ENCODE data around the gene ADGRG3. TPM values are rescaled to one million over a fixed set of nuclear protein-coding genes. Genes with fewer than 3 reads are reported as not detected.

The ADGRG3 gene
- total RNA-seq, 1 experiment from 2014 or later: not detected

DNA sequence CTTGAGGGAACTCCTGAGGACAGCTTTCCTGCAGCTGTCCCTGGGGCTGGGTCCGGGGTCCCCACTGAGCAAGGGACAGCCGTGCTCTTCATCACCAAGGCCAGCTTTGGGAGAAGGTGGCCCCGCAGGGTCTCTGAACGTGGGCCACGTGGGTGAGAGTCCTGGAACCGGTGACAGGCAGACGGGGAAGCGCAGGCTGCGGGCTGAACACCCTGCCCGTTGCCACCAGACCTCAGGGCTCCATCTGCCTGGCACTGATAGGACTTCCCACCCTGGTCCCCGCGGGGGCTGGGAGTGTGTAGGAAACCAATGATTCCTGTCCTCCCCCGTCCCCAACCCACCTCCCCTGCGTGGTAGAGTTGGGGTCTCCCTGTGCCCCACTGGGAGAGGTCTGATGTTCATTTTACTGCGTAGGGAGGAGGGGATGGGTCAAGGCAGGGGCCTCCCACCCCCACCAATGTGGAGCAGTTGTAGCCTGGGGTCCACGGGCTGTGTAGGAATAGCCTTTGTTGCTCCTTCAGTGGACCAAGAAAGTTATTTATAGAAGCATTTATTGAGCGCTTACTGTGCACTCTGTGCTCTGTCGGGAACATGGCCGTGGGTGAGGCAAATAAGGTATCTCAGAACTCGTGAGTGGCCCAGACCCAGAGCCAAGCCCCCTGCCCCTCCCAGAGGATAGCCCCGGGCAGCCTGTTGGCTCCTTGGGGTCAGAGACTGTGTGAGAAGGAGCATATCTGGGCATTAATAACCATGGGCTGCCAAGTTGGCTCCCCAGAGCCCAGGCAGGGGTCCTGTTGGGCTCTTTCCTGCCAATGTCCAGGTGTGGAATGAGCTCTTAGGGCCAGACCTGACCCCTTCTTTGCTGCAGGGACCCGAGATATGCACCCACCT is 38.3 kb upstream of the ADGRG3 start:
- in situ Hi-C loops (cut with HindIII; ENCODE audit: low pct_unique_long_range_greater_than_20kb, low sequenced_read_pairs): no loop called here
- DNase-seq (ENCODE audit: low read depth, low spot score): no peak

GRCh38 chr16:57630407-57630797 is 37.7 kb upstream of the ADGRG3 start:
- no peak for DNase-seq (ENCODE audit: low read depth, low spot score)
- in situ Hi-C loops (cut with HindIII; ENCODE audit: low pct_unique_long_range_greater_than_20kb, low sequenced_read_pairs): no loop called here

- DNase-seq (ENCODE audit: low read depth, low spot score): no peak
Observed at GRCh38 chr16:57630931-57631845, 36.9 kb upstream of the ADGRG3 start.

GRCh38 chr16:57632568-57632967 is 35.5 kb upstream of the ADGRG3 start:
- no peak for DNase-seq (ENCODE audit: low read depth, low spot score)
- in situ Hi-C loops (cut with HindIII; ENCODE audit: low pct_unique_long_range_greater_than_20kb, low sequenced_read_pairs): no loop called here

More at GRCh38 chr16:57630931-57631845, 36.9 kb upstream of the ADGRG3 start:
- in situ Hi-C loops (cut with HindIII; ENCODE audit: low pct_unique_long_range_greater_than_20kb, low sequenced_read_pairs): no loop called here

DNA sequence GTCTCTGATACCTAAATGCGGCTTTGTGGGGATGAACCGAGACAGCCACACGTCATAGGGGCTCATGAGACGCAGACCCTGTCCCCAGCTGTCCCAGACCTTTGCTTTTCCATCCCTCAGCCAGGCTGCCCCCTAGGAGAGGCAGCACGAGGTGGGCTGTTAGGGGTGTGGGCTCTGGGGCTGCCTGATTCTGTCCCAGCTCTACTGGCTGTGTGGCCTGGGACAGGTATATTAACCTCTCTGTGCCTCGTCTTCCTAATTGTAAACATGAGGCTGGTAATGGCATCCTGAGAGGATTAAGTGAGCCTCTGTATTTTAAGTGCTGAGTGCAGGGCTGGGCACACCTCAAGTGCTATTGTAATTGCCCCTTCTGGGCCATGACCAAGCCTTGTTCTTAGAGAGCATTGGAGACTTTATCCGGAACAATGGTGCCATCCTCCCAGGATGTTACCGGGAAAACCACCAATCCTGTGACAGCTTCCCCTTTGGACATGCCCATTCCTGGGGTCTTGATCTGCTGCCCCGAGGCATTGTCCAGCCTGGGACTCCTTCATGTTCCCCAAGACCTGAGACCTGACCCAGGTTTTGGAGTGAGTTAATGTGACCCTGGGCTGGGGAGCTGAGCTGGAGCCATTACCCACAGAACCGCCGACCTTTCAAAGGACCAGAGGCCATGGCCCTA is 34.6 kb upstream of the ADGRG3 start:
- in situ Hi-C loops (cut with HindIII; ENCODE audit: low pct_unique_long_range_greater_than_20kb, low sequenced_read_pairs): no loop called here
- DNase-seq (ENCODE audit: low read depth, low spot score): no peak

DNA sequence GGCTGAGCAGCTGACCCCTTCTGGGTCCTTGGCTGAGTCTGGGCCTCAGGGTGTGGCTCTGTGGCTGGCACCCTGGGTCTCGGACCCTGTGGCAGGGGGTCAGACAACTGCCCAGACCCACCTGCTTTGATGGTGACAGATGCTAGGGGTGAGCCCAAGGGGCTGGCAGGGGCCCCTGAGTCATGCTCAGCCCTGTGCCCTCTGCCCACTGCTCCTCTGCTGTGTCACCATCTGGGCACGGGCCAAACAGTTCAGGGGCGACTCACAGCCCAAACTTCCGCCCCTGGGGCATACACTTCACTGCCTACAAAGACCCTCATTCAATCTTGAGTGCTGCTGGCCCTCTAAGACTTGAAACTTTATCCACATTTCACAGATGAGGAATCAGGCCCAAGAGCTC is 33.9 kb upstream of the ADGRG3 start:
- DNase-seq (ENCODE audit: low read depth, low spot score): peak; percentile 79
- in situ Hi-C loops (cut with HindIII; ENCODE audit: low pct_unique_long_range_greater_than_20kb, low sequenced_read_pairs): no loop called here

DNA sequence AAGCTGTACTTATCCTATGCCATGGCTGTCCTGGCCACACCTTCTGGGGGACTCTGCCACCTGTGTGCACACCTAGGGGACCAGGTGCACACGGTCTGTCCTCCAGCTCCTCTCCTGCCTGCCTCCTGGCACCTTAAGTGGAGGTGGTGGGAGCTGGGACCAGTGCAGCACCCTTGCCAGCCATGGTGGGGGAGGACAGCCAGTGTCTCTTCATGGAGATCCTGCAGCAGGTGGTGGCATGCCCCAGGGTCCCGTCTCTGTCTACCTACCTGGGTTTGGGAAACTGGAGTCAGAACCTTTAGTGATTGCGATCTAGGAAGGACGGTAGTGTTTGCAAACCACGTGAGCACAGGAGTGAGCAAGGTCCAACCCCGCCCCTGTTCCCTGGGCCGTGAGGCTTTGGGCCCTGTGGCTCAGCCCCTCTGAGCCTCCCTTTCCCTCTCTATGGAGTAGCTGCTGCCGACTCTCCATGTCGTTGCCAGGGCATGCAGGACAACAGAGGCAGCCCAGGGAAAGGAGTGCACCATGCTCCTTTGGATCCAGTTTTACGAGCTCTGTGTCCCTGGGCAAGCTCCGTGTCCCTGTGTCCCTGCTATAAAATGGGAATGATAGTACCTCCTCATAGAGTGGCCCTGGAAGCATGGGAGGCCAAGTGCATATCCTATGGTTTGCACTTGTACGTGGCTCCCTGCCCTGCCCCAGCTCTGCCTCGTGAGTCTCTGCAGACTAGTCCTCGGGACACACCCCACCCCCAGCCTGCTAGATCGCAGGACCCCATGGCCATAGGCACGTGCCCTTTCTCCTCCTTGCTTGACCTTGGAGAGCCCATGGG is 32.6 kb upstream of the ADGRG3 start:
- DNase-seq (ENCODE audit: low read depth, low spot score): no peak
- in situ Hi-C loops (cut with HindIII; ENCODE audit: low pct_unique_long_range_greater_than_20kb, low sequenced_read_pairs): no loop called here

- in situ Hi-C loops (cut with HindIII; ENCODE audit: low pct_unique_long_range_greater_than_20kb, low sequenced_read_pairs): no loop called here
- no peak for DNase-seq (ENCODE audit: low read depth, low spot score)
Observed at GRCh38 chr16:57636184-57636583, 31.9 kb upstream of the ADGRG3 start.

- in situ Hi-C loops (cut with HindIII; ENCODE audit: low pct_unique_long_range_greater_than_20kb, low sequenced_read_pairs): no loop called here
- no peak for DNase-seq (ENCODE audit: low read depth, low spot score)
Observed at GRCh38 chr16:57637020-57637419, 31.1 kb upstream of the ADGRG3 start.

- in situ Hi-C loops (cut with HindIII; ENCODE audit: low pct_unique_long_range_greater_than_20kb, low sequenced_read_pairs): no loop called here
- DNase-seq (ENCODE audit: low read depth, low spot score): peak; percentile 98
Observed at GRCh38 chr16:57637424-57637823, 30.7 kb upstream of the ADGRG3 start.

DNA sequence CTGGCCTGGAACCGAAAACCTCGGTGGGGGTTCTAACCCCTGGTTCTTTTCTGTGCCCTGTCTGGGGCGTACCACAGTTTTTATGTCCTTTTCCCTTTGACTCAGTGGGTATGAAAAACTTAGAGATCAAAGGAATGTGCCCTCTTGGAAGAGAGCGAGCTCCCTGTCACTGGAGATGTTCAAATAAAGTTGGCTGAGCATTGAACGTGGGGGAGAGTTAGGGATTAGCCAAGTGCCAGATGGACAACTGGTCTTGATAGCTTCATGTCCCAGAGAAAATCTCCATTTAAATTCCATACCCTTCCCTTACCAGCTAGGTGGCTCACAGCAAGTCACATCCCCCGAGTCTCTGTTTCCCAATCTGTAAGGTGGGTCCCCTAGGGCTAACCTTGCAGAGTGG is 30.1 kb upstream of the ADGRG3 start:
- DNase-seq (ENCODE audit: low read depth, low spot score): no peak
- in situ Hi-C loops (cut with HindIII; ENCODE audit: low pct_unique_long_range_greater_than_20kb, low sequenced_read_pairs): no loop called here

GRCh38 chr16:57638381-57638780 is 29.7 kb upstream of the ADGRG3 start:
- DNase-seq (ENCODE audit: low read depth, low spot score): no peak
- in situ Hi-C loops (cut with HindIII; ENCODE audit: low pct_unique_long_range_greater_than_20kb, low sequenced_read_pairs): no loop called here

GRCh38 chr16:57639172-57639887 is 28.8 kb upstream of the ADGRG3 start:
- in situ Hi-C loops (cut with HindIII; ENCODE audit: low pct_unique_long_range_greater_than_20kb, low sequenced_read_pairs): no loop called here
- DNase-seq (ENCODE audit: low read depth, low spot score): no peak

DNA sequence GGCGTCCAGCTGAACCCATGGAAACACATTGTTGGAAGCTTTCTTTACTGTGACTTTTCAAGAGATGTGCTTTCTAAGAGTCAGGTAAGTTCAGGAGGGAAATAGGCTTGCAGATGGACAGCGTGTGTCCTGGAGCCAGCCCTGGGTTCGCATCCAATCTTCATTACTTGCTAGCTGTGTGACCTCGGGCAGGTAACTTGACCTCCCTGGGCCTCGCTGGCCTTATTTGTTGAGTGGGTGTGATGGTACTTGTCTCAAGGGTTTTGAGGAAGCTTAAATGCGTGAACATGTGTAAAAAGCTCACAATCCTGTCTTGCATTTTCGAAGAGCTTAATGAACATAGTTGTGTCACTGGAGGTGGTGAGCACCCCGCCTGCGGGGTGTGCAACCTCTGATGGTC is 27.9 kb upstream of the ADGRG3 start:
- no peak for DNase-seq (ENCODE audit: low read depth, low spot score)
- in situ Hi-C loops (cut with HindIII; ENCODE audit: low pct_unique_long_range_greater_than_20kb, low sequenced_read_pairs): no loop called here

GRCh38 chr16:57640612-57641011 is 27.5 kb upstream of the ADGRG3 start:
- DNase-seq (ENCODE audit: low read depth, low spot score): no peak
- in situ Hi-C loops (cut with HindIII; ENCODE audit: low pct_unique_long_range_greater_than_20kb, low sequenced_read_pairs): no loop called here

DNA sequence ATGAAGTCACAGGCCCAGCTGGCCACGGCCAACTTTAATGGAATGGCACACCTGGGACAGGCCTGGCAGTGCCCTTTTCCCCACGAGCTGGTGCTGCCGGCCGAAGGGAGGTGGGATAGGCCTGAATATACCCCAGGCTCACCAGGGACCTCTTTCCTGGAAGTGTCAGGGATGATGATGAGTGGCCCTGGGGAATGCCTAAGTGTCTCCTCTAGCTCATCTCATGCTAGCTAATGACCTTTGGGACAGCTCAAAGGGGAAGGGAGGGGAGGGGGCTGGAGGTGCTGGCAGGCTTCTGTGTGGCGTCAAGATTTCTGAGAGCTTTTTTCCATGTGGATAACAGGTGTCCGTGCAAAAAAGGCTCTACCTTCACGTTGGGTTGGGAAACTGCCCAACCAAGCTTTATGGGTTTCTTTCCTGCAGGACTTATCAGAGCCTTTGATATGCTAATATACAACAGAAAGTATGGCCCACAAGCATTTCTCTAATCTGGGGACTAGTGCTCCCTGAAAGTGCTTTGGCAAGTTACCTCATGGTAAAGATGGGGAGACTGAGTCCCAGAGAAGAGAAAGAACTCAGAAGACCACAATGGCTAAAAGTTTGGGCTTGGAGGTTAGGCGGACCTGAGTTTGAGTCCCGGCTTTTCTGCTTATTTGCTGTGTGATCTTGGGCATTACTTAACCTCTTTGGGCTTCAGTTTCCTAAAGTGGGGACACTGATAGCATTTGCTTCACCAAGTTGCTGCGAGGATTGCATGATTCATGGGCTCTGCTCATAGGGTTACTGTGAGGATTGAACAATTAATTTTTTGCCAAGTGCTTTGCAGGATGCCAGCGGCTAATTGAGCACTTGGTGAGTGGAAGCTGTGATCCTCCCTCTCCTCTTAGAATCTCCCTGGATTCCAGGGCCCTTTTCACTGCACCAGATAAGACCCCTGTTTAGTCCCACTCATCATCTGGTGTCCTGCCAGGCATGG is 25.7 kb upstream of the ADGRG3 start:
- DNase-seq (ENCODE audit: low read depth, low spot score): no peak
- in situ Hi-C loops (cut with HindIII; ENCODE audit: low pct_unique_long_range_greater_than_20kb, low sequenced_read_pairs): no loop called here

Data from SK-MEL-5 (cell line).